ENCODE measurements around the gene PXDC1.
"Not testable (repeated sequence)": the region's sequence is repeated elsewhere in the genome, so short reads cannot be mapped to it uniquely, and the experiment has no call there.

PXDC1 gene

DNA sequence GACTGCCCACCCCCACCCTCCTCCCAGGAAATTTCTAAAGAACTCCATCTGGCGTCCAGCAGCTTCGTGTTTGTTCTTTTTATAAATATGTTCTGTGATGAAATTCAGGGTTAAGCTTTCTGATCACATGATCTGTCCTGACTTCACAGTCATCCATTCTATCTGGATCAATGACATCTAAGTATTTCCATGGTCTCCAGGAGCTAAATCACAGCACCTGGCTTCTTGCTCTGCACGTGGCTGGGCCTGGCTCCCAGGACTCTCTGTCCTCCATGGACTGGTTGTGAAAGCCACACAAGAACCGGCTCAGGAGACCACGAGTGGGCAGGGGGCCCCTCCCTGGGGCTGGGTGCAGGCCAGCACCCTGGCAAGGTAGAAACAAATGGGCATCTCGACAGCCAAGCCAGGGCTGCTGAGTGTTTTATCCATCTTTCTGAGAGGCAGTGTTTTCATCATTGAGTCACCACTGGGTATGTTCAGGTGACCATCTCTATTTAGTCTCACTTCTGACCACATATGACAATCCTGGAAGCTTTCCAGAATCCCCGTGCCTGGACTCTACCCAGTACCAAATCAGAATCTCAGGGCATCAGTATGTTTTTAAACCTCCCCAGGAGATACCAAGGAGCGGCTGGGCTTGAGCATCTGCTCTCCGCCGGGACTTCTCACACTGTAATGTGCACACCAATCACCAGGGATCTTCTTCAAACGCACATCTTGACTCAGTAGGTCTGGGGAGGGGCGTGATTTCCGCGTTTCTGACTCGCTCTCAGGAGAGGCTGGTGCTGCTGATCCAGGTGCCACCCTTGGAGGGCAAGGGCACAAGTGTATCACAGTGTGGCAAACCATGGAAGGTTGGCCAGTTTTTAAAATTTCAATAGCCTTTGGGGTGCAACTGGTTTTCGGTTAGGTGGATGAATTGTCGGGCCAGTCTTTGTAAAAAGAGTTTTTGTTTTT lies 31.6 kb upstream of the PXDC1 start:
- DNase-seq (ENCODE audit: low read depth), result no peak

DNA sequence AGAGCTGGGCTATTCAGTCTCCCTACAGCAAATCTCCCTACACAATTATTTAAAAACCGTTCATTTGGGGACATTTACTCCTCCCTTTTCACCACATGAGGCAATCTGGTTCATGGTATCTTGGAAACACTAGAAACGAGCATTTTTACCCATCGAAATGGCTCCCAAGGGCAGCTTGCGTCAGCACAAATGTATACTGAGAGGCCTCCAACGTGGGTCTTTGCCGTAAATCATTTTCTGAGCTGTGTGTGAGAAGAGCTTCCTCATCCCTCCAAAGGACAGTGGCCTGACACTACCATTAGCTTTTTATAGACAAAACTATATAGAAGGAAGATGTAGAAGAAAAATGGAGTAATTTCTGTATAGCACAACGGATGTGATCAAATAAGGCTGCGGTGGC lies 30.0 kb upstream of the PXDC1 start:
- DNase-seq (ENCODE audit: low read depth), result no peak

GRCh38 chr6:3779574-3779849 lies 28.0 kb upstream of the PXDC1 start:
- no peak for DNase-seq (ENCODE audit: low read depth)

DNA sequence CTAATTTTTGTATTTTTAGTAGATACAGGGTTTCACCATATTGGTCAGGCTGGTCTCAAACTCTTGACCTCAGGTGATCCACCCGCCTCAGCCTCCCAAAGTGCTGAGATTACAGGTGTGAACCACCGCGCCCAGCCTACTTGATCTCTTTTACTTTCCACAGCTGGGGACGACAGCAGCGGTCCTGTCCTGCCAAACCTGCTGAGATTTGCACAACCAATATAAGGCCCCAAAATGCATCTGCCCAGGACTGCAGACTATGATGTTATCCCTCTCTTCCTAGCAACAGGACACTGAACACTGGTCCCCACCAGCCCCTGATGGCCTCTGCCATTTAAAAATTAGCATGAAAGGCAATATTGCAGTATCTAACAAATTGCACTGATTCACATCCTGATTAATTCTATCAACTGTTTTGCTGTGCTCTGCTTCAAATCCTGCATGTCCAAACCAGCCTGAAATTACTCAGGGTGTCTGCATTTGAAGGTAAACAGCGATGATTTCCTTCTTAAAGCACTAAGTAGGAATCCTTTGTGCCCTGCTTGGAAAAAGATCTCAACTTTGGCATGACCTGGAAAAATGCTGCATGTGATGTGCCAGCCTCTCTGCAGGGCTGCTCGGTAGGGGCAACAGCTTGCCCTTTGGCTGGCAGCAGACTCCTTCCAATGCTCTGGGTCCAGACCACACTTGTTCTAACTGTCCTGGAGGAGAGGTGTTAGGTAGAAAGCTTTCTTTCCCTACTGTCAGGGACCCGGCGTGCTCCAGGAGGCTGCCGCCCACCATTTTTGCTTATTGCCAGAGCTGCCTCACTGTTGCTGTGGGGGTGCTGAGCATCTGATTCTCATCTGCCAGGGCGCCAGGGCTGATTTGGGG lies 27.4 kb upstream of the PXDC1 start:
- DNase-seq (ENCODE audit: low read depth), result no peak

DNA sequence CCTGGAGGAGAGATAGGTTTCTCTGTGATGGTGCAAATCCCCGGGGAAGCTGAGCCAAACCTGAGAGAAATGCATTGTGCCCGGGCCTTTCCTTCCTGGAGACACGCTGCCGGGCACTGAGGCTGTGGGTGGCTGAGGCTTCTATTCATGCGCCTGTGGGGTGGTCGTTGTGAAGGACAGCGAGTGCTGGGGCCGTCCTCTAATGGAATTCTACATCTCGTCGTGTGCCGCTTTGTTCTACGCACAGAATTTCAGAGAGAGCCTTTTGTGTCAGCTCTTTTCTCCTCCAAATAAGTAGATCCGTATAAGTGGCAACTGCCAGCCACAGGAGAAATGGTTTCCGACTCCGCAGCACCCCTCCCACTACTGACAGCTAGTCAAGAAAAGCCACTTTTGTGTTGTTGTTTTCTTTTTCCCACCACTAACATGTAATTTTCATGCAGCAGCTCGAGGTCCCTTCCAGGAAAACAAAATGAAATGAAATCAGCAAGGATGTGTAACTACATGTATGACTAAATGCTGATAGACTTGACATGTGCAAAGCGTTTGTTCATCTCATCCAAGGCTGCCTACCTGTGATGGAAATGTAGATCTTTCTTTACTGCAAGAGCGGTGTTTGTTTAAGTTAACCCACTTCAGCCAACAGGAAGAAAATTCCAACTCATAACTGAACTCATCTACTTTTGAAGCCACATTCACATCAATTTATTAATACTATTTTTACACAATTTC lies 26.4 kb upstream of the PXDC1 start:
- DNase-seq (ENCODE audit: low read depth), result no peak

GRCh38 chr6:3776881-3777507 lies 25.5 kb upstream of the PXDC1 start:
- no peak for DNase-seq (ENCODE audit: low read depth)

DNA sequence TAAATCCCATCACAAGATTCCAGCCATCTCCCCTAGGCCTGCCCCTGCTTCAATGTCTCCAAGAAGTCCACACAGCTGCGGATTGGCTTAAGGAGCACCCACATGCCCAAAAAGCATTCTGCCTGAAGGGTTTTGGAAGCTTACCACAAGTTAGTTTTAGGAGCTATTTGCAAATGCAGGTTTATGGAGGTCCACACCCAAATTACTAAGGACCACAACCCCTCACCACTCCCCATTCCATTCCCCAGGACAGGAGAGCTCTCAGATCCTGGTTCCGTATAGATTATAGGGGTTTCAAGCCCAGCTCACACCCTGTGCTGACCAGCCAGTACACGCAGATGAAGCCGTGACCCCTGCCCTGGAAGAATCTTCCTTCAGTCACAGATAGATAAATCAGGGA lies 24.3 kb upstream of the PXDC1 start:
- no peak for DNase-seq (ENCODE audit: low read depth)

GRCh38 chr6:3775386-3775785 lies 23.9 kb upstream of the PXDC1 start:
- DNase-seq (ENCODE audit: low read depth), result no peak

DNA sequence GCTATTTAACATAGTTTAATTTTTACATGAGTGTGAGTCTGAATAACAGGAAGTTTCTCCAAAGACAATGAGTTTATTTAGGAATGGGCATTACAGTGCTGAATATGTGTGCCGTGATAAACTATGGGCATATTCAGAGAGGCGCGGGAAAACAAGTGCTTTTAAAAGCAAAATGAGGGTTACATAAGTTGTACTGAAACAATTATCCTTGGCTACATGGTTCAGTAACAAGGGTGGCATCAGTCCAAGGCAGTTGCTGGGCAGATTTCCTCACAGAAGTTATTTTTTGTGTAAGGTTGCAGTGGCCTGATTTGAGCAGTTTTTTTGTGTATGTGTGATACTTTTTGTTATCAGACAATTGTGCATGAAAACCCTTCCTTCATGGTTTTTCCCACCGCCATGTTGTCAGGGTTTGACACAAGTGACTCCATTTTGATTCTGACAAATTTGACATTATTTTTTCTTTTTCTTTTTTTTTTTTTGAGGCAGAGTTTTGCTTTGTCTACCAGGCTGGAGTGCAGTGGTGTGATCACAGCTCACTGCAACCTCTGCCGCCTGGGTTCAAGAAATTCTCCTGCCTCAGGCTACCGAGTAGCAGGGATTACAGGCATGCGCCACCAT lies 22.3 kb upstream of the PXDC1 start:
- DNase-seq (ENCODE audit: low read depth), result no peak

GRCh38 chr6:3772127-3772999 lies 20.9 kb upstream of the PXDC1 start:
- not testable (repeated sequence) for DNase-seq (ENCODE audit: low read depth)

- no peak for DNase-seq (ENCODE audit: low read depth)
Observed at GRCh38 chr6:3771407-3772011, 20.0 kb upstream of the PXDC1 start.

DNA sequence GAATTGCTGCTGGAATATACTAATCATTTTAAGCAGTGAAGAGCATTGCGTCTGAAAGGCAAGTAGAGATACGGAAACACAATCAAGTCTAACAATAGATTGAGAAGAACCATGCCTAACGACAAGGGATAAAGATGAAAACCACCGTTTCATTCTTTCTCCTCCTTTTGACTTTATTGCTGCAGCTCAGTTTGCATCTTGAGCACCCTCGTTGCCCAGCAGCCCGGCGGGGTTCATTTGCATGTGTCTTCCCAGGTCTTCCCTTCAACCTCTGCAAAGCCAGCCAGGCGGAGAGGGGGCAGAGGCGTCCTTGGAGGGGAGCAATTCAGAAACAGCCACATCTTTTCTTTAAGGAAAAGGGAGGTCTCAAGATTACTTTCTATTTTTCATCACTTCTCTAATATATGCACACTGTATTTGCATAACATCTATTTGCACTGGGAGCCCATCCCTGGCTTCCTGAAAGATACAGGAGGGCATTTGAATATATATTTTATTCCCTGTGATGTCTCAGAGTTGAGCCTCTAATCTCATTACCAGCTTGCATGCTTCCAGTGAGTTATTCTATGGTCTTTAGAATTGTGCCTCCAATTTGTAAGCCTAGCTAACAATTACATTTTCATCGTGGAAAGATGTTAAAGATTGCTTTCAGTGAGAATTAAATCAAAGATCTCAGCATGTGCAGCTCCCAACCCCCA lies 18.7 kb upstream of the PXDC1 start:
- no peak for DNase-seq (ENCODE audit: low read depth)

- DNase-seq (ENCODE audit: low read depth), result no peak
Observed at GRCh38 chr6:3769610-3770009, 18.1 kb upstream of the PXDC1 start.

DNA sequence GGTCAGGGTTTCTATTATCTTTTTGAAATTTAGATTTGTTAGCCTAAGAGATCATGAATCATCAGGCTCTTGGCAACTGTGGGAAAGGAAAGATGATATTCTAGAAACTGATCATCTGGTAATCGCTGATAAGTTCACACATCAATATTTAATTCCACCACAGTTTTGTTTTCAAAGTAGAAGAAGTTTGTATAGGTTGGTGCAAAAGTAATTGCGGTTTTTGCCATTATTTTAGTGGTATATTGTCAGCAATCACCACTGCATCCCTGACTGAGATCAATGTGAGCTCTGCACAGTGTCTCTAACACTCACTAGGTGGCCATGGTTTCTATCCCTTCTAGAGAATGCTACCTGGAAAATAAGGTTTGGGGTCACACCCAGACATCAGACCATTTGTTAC lies 17.0 kb upstream of the PXDC1 start:
- DNase-seq (ENCODE audit: low read depth), result no peak

- DNase-seq (ENCODE audit: low read depth), result not testable (repeated sequence)
Observed at GRCh38 chr6:3767483-3767882, 16.0 kb upstream of the PXDC1 start.

GRCh38 chr6:3766214-3766613 lies 14.7 kb upstream of the PXDC1 start:
- DNase-seq (ENCODE audit: low read depth), result no peak

DNA sequence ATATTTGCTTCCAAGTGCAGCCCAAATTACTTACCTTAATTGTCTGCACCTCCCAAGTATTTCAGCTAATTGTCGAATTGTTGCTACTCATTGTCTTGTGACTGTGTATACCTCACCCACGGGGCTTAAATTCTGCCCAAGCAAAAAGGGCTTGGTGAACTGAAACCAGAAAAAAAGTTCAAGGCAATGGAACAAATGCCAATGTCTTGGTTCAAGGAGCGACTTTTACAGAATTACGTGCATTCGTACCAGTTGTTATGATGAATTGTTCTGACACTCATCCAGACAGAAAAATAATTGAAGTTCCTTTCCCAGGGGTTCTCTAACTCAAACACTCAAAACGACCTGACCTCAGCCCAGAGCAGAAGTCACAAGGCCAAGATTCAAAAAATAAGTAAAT lies 13.9 kb upstream of the PXDC1 start:
- DNase-seq (ENCODE audit: low read depth), result no peak

DNA sequence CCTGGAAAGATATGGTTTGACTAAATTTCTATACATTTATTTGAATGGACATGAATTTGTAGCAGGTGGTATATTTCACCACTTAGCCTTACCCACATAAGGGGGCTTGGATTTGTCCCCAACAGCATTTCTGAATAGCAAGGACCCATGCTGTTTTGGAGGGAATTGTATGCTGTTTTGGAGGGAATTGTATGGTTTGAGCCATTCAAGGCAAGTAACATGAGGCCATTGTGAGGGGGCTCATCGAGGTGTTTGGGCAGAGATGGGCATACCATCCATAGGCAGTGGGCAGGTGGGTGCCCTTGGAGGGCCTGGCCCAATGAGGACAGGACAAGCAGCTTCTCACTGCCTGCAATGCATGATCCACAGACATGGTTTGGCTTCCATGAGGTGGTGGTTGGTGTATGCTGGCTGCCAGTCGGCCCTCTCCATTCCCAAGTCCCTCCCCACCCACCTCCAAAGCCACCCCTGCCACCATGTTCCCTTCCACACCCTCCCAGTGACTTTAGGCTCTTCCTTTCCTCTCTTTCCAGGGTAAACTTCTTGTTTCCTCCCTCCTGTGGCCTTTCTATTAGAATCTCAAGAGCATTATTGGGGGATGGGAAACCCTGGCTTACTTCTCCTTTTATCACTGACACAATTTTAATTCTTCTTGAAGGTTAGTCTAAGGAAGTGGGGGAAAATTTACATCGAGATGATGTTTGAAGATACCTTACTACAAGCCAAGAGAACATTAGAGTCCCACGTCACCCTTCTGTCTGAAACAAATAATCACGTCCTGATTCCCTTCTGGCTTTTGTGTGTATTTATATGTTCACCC lies 13.2 kb upstream of the PXDC1 start:
- no peak for DNase-seq (ENCODE audit: low read depth)

DNA sequence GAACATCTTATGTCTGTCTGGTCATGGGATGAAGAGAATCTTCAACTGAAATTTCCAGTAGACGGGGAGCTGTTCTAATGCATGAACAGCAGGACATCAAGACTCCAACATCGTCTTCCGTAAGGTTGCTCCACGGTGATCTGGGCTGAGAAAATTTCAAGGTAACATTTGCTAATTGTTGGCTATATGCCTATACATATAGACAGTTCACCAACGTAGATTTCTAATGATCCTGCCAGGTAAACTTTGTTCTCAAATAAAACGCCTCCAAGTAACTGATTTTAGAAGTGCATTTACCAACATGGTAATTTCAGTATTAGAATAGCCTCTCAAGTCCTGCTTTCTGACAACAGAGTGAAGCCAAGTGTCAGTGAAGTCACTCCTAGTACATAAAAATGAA lies 11.3 kb upstream of the PXDC1 start:
- DNase-seq (ENCODE audit: low read depth), result no peak

All from T-helper 22 cell (primary cell).